K562 (cell line): ENCODE measurements around the gene SLC35G3. TPM values are rescaled to one million over a fixed set of nuclear protein-coding genes. Genes with fewer than 3 reads are reported as not detected.

Experiments
- ATAC-seq: fragments of 200-7000 bp; cut with Tn5 transposase; 3 replicates; pipeline ENCODE4 v1.9.1; 2020; ENCODE audit warnings: moderate library complexity
- BruUV-seq: library from RNA; stranded (reverse); fragments of 400-500 nt; replicated peaks from 2 replicates; lab custom pipeline; 2021; lab: Mats Ljungman, UMichigan
- CTCF ChIA-PET: fragments of 300-600 bp; formaldehyde crosslinking; extraction: SDS; loops from one replicate; lab custom pipeline; 2021; ENCODE audit warnings: low intra/inter-chr PET ratio; lab: Yijun Ruan, JAX
- POLR2A ChIA-PET: fragments of 300-600, 350-650 bp; sonication (Branson Sonifier 250); formaldehyde crosslinking; extraction: SDS; loops from one replicate; lab custom pipeline; 2021; ENCODE audit warnings: antibody characterized with exemption, inconsistent platforms; lab: Yijun Ruan, JAX
- DNase-seq, 4 experiments: peaks; one replicate each; pipeline versions ENCODE4 v3.0.0 to v3.0.0-alpha.2; 2011 to 2018; ENCODE audit warnings: low spot score in 3 of 4, mixed read lengths in 3 of 4; ENCODE audit errors: extremely low read depth in 1 of 4
- FAIRE-seq: peaks from 2 replicates; lab custom pipeline; 2011; peaks lifted over from hg19 to GRCh38; lab: Jason Lieb, UNC
- H2AFZ ChIP-seq: 2 replicates; pipeline ENCODE4 v1.6.0; 2011; ENCODE audit warnings: low read depth, low read length, control low read depth, inconsistent platforms
- H3K27ac ChIP-seq: fragments of 200-600 bp; 3 replicates; pipeline ENCODE4 v1.8.0; 2011; ENCODE audit warnings: low read depth, mild to moderate bottlenecking, control low read depth, inconsistent platforms, low read length, moderate library complexity, mixed read lengths; ENCODE audit errors: extremely low read depth
- H3K27me3 ChIP-seq, 2 experiments: fragments of 300-600 bp in 1 of 2; 2 replicates in 1 of 2; 3 replicates in 1 of 2; pipeline versions ENCODE4 v1.6.0 to v1.8.0; 2011; ENCODE audit warnings: inconsistent platforms in 2 of 2, low read length in 2 of 2, mild to moderate bottlenecking in 1 of 2, mixed read lengths in 1 of 2, moderate library complexity in 1 of 2; ENCODE audit not compliant: control insufficient read depth in 2 of 2, insufficient read depth in 2 of 2
- H3K36me3 ChIP-seq: fragments of 300-600 bp; 3 replicates; pipeline ENCODE4 v1.8.0; 2011; ENCODE audit warnings: mild to moderate bottlenecking, low read length, inconsistent platforms; ENCODE audit not compliant: control insufficient read depth, insufficient read depth
- H3K4me1 ChIP-seq, 2 experiments: fragments of 200-600 bp in 1 of 2; replicated peaks in 1 of 2; 2 replicates in 1 of 2; 3 replicates in 1 of 2; pipeline versions ENCODE4 v1.5.1 to v1.8.0; 2011; ENCODE audit warnings: inconsistent platforms in 2 of 2, low read length in 2 of 2, mild to moderate bottlenecking in 1 of 2, mixed read lengths in 1 of 2, moderate library complexity in 1 of 2; ENCODE audit not compliant: control insufficient read depth in 2 of 2, insufficient read depth in 2 of 2
- H3K4me2 ChIP-seq: 2 replicates; pipeline ENCODE4 v1.6.1; 2011; ENCODE audit warnings: low read length, control low read depth, inconsistent platforms, mixed read lengths; ENCODE audit not compliant: insufficient read depth
- H3K4me3 ChIP-seq: fragments of 200-600 bp; sonication (generic), shearing (Covaris generic); 2 replicates; pipeline ENCODE4 v1.5.1; 2016; ENCODE audit warnings: control low read depth, inconsistent platforms
- H3K79me2 ChIP-seq: fragments of 200-600 bp; 3 replicates; pipeline ENCODE4 v1.8.0; 2011; ENCODE audit warnings: low read length, inconsistent platforms; ENCODE audit not compliant: control insufficient read depth, insufficient read depth
- H3K9ac ChIP-seq, 2 experiments: 2 replicates each; pipeline versions ENCODE4 v1.6.0 to v1.6.1; 2011; ENCODE audit warnings: low read depth in 2 of 2, low read length in 2 of 2, control low read depth in 1 of 2, inconsistent platforms in 1 of 2, mild to moderate bottlenecking in 1 of 2, mixed read lengths in 1 of 2; ENCODE audit not compliant: insufficient read depth in 1 of 2
- H3K9me1 ChIP-seq: one replicate; pipeline ENCODE4 v1.6.0; 2011; ENCODE audit warnings: inconsistent platforms, mild to moderate bottlenecking, low read length, moderate library complexity; ENCODE audit not compliant: control insufficient read depth, insufficient read depth
- H3K9me3 ChIP-seq: replicated peaks from 2 replicates; pipeline ENCODE4 v1.5.1; 2011; ENCODE audit warnings: low read depth, low read length, inconsistent platforms; ENCODE audit not compliant: control insufficient read depth, insufficient read depth
- H4K20me1 ChIP-seq: replicated peaks from 2 replicates; pipeline ENCODE4 v1.6.1; 2011; ENCODE audit warnings: low read length, inconsistent platforms, mixed read lengths; ENCODE audit not compliant: control insufficient read depth, insufficient read depth
- EWSR1 ChIP-seq: fragments of 450-650 bp; IDR thresholded peaks from 2 replicates; pipeline ENCODE4 v1.6.1; 2018; ENCODE audit warnings: borderline replicate concordance, mild to moderate bottlenecking, low read depth, moderate library complexity; ENCODE audit not compliant: partially characterized antibody
- HOXB6 ChIP-seq: fragments of 250-450 bp; sonication (Bioruptor Pico); IDR thresholded peaks from 2 replicates; pipeline ENCODE4 v1.5.1; 2022; ENCODE audit warnings: mild to moderate bottlenecking, borderline replicate concordance
- SAFB2 ChIP-seq: fragments of 200-400 bp; formaldehyde crosslinking; IDR thresholded peaks from 2 replicates; pipeline ENCODE4 v1.6.1; 2018; ENCODE audit warnings: borderline replicate concordance, low read length, low read depth, moderate library complexity; ENCODE audit not compliant: severe bottlenecking
- SPI1 ChIP-seq: IDR thresholded peaks from 2 replicates; pipeline ENCODE4 v1.6.1; 2011; ENCODE audit warnings: low read depth, low read length, control low read depth, borderline replicate concordance
- ZBTB1 ChIP-seq: sonication (generic); formaldehyde crosslinking; IDR thresholded peaks from 2 replicates; pipeline ENCODE4 v1.8.1; 2023; ENCODE audit warnings: missing genetic modification reagents, low read depth, mild to moderate bottlenecking, borderline replicate concordance
- ZNF696 ChIP-seq: fragments of 250-450 bp; sonication (Bioruptor Pico); conservative IDR thresholded peaks from 2 replicates; pipeline ENCODE4 v1.4.0; 2020; ENCODE audit warnings: mild to moderate bottlenecking, moderate library complexity
- WGBS: fragments of 100-300 bp; shearing (Covaris generic); methylation state at CpG from one replicate; pipeline ENCODE4 v1.1.6; 2016; ENCODE audit warnings: low coverage, mixed read lengths; ENCODE audit not compliant: insufficient coverage; ENCODE audit errors: missing lambda C conversion rate; 5-methylcytosine and 5-hydroxymethylcytosine counted together
- in situ Hi-C: fragments of 300-500 bp; cut with MboI; formaldehyde crosslinking; loops from 4 replicates; pipeline ENCODE4 v1.15.0; 2018; ENCODE audit warnings: inconsistent platforms, mixed read lengths
- intact Hi-C: fragments of 100-400 bp; cut with micrococcal nuclease; formaldehyde crosslinking; loops from 2 replicates; pipeline ENCODE4 v1.14.2; 2022
- polyA plus RNA-seq, 8 experiments: library from polyadenylated mRNA; depleted of rRNA in 4 of 8; stranded (reverse) in 5 of 8; unstranded in 3 of 8; fragments of >200 nt; fragmentation: Nextera tagmentation in 2 of 8; fragmentation: Illumina TruSeq in 1 of 8; extraction: Ambion mirVana in 2 of 8; extraction: Trizol in 1 of 8; gene quantifications; 2 replicates each; pipeline versions ENCODE4 v1.2.1 to v1.2.3, GENCODE V29; 2011 to 2014; ENCODE audit warnings: inconsistent platforms in 1 of 8, missing spikeins in 1 of 8
- total RNA-seq, 7 experiments: library from RNA; depleted of rRNA in 6 of 7; stranded (reverse); fragments of >200 nt in 6 of 7; fragmentation: Illumina TruSeq in 2 of 7; extraction: Trizol in 2 of 7; gene quantifications; 2 replicates each; pipeline versions ENCODE4 v1.2.1 to v1.2.3, GENCODE V29; 2011 to 2021; ENCODE audit warnings: low replicate concordance in 1 of 7
- TF ChIP-seq, protein P1 (sequence below): fragments of 450-650 bp; formaldehyde crosslinking; IDR thresholded peaks from 2 replicates; pipeline ENCODE4 v1.4.0; 2020; ENCODE audit warnings: mild to moderate bottlenecking, moderate library complexity
- TF ChIP-seq, protein P2 (sequence below): fragments of 200-600 bp; sonication (generic); IDR thresholded peaks from one replicate; pipeline ENCODE4 v1.6.1; 2012; ENCODE audit warnings: mild to moderate bottlenecking, low read depth, low read length, inconsistent platforms
- TF ChIP-seq, protein P3 (sequence below): sonication (generic); formaldehyde crosslinking; IDR thresholded peaks from 2 replicates; pipeline ENCODE4 v1.8.0; 2022; ENCODE audit warnings: mild to moderate bottlenecking, missing genetic modification reagents

The SLC35G3 gene
- total and polyA plus RNA-seq, 9 of the 15 experiments (the other 6 are each of a cell fraction or from before 2014, with no cell fraction given): not detected

DNA sequence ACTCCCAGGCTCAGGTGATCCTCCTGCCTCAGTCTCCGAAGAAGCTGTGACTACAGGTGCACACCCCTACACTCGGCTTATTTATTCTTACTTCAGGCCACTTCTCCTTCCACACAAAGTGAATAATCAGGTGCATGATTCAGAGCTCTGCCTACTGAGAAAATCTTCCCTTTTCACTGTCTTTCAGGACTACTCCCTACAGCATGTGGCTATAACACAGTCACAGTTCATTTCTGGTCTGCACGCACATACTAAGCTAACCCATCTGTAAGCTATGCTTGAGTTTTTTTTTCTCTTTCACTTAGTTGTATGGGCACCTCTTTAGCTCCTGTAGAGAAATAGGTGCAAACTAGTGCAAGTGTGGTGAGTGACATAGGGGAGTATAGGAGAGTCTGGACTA is 41.1 kb upstream of the SLC35G3 start:
- CTCF ChIA-PET: no interaction called here
- ATAC-seq: no peak
- in situ Hi-C loops: no loop called here
- TF ChIP-seq SPI1: no peak
- TF ChIP-seq, protein P1, sequence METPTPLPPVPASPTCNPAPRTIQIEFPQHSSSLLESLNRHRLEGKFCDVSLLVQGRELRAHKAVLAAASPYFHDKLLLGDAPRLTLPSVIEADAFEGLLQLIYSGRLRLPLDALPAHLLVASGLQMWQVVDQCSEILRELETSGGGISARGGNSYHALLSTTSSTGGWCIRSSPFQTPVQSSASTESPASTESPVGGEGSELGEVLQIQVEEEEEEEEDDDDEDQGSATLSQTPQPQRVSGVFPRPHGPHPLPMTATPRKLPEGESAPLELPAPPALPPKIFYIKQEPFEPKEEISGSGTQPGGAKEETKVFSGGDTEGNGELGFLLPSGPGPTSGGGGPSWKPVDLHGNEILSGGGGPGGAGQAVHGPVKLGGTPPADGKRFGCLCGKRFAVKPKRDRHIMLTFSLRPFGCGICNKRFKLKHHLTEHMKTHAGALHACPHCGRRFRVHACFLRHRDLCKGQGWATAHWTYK: no peak
- no peak for TF ChIP-seq ZBTB1 (CRISPR knock-in tag)
- TF ChIP-seq SAFB2: no peak
- TF ChIP-seq, protein P2, sequence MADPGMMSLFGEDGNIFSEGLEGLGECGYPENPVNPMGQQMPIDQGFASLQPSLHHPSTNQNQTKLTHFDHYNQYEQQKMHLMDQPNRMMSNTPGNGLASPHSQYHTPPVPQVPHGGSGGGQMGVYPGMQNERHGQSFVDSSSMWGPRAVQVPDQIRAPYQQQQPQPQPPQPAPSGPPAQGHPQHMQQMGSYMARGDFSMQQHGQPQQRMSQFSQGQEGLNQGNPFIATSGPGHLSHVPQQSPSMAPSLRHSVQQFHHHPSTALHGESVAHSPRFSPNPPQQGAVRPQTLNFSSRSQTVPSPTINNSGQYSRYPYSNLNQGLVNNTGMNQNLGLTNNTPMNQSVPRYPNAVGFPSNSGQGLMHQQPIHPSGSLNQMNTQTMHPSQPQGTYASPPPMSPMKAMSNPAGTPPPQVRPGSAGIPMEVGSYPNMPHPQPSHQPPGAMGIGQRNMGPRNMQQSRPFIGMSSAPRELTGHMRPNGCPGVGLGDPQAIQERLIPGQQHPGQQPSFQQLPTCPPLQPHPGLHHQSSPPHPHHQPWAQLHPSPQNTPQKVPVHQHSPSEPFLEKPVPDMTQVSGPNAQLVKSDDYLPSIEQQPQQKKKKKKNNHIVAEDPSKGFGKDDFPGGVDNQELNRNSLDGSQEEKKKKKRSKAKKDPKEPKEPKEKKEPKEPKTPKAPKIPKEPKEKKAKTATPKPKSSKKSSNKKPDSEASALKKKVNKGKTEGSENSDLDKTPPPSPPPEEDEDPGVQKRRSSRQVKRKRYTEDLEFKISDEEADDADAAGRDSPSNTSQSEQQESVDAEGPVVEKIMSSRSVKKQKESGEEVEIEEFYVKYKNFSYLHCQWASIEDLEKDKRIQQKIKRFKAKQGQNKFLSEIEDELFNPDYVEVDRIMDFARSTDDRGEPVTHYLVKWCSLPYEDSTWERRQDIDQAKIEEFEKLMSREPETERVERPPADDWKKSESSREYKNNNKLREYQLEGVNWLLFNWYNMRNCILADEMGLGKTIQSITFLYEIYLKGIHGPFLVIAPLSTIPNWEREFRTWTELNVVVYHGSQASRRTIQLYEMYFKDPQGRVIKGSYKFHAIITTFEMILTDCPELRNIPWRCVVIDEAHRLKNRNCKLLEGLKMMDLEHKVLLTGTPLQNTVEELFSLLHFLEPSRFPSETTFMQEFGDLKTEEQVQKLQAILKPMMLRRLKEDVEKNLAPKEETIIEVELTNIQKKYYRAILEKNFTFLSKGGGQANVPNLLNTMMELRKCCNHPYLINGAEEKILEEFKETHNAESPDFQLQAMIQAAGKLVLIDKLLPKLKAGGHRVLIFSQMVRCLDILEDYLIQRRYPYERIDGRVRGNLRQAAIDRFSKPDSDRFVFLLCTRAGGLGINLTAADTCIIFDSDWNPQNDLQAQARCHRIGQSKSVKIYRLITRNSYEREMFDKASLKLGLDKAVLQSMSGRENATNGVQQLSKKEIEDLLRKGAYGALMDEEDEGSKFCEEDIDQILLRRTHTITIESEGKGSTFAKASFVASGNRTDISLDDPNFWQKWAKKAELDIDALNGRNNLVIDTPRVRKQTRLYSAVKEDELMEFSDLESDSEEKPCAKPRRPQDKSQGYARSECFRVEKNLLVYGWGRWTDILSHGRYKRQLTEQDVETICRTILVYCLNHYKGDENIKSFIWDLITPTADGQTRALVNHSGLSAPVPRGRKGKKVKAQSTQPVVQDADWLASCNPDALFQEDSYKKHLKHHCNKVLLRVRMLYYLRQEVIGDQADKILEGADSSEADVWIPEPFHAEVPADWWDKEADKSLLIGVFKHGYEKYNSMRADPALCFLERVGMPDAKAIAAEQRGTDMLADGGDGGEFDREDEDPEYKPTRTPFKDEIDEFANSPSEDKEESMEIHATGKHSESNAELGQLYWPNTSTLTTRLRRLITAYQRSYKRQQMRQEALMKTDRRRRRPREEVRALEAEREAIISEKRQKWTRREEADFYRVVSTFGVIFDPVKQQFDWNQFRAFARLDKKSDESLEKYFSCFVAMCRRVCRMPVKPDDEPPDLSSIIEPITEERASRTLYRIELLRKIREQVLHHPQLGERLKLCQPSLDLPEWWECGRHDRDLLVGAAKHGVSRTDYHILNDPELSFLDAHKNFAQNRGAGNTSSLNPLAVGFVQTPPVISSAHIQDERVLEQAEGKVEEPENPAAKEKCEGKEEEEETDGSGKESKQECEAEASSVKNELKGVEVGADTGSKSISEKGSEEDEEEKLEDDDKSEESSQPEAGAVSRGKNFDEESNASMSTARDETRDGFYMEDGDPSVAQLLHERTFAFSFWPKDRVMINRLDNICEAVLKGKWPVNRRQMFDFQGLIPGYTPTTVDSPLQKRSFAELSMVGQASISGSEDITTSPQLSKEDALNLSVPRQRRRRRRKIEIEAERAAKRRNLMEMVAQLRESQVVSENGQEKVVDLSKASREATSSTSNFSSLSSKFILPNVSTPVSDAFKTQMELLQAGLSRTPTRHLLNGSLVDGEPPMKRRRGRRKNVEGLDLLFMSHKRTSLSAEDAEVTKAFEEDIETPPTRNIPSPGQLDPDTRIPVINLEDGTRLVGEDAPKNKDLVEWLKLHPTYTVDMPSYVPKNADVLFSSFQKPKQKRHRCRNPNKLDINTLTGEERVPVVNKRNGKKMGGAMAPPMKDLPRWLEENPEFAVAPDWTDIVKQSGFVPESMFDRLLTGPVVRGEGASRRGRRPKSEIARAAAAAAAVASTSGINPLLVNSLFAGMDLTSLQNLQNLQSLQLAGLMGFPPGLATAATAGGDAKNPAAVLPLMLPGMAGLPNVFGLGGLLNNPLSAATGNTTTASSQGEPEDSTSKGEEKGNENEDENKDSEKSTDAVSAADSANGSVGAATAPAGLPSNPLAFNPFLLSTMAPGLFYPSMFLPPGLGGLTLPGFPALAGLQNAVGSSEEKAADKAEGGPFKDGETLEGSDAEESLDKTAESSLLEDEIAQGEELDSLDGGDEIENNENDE: no peak
- no peak for TF ChIP-seq ZNF696 (CRISPR knock-in tag)
- no peak for TF ChIP-seq EWSR1
- TF ChIP-seq, protein P3, sequence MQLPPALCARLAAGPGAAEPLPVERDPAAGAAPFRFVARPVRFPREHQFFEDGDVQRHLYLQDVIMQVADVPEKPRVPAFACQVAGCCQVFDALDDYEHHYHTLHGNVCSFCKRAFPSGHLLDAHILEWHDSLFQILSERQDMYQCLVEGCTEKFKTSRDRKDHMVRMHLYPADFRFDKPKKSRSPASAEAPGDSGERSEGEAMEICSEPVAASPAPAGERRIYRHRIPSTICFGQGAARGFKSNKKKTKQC: no peak
- no peak for TF ChIP-seq HOXB6 (CRISPR knock-in tag)

More for the DNA sequence above, 41.1 kb upstream of the SLC35G3 start:
- H3K36me3 ChIP-seq: no peaks in the 10 kb centered on the region
- DNase-seq (no peak), FAIRE-seq (no peak)
- no TSS peak for BruUV-seq
- intact Hi-C loops: no loop called here
- 0% methylated on average over 3 of the region's 3 CpGs for WGBS
- POLR2A ChIA-PET: interaction anchor here (0.5 kb wide), 1 partner anchor 308 kb away, joined by 3 read pairs; no protein-coding TSS in a partner anchor
- H3K27ac ChIP-seq: no peak overlapping the region
- H3K27me3 ChIP-seq: no peaks in the 10 kb centered on the region
- H3K4me3 ChIP-seq: no peak overlapping the region
- H4K20me1 ChIP-seq: no peaks in the 10 kb centered on the region
- H3K4me2 ChIP-seq: no peak overlapping the region
- H3K9me1 ChIP-seq: no peaks in the 10 kb centered on the region
- no peak overlapping the region for H2AFZ ChIP-seq
- H3K79me2 ChIP-seq: no peaks in the 10 kb centered on the region
- H3K9me3 ChIP-seq: no peaks in the 10 kb centered on the region
- H3K9ac ChIP-seq: no peak overlapping the region
- H3K4me1 ChIP-seq: no peaks in the 10 kb centered on the region
